ENCODE results near the gene MT3.
"Not testable (repeated sequence)": the region's sequence is repeated elsewhere in the genome, so short reads cannot be mapped to it uniquely, and the experiment has no call there.

MT3 gene

GRCh38 chr16:56580391-56581048 lies 8.8 kb upstream of the MT3 start:
- DNase-seq: no peak

- DNase-seq: not testable (repeated sequence)
Observed at GRCh38 chr16:56582911-56583310, 6.4 kb upstream of the MT3 start.

- no peak for DNase-seq
Observed at GRCh38 chr16:56583351-56584168, 5.8 kb upstream of the MT3 start.

GRCh38 chr16:56584276-56584675 lies 5.1 kb upstream of the MT3 start:
- DNase-seq: no peak

GRCh38 chr16:56588781-56589140 lies 567 bp upstream of the MT3 start:
- no peak for DNase-seq

- no peak for DNase-seq
Observed at GRCh38 chr16:56591377-56592060, 2.2 kb downstream of the MT3 start.

- no peak for DNase-seq
Observed at GRCh38 chr16:56593573-56594291, 4.4 kb downstream of the MT3 start.

- DNase-seq: no peak
Observed at GRCh38 chr16:56594292-56594619, 4.9 kb downstream of the MT3 start.

- peak; percentile 66 for DNase-seq
Observed at GRCh38 chr16:56600398-56600999, 11.2 kb downstream of the MT3 start.

- DNase-seq: no peak
Observed at GRCh38 chr16:56601325-56601724, 12.0 kb downstream of the MT3 start.

GRCh38 chr16:56603589-56603988 lies 14.3 kb downstream of the MT3 start:
- DNase-seq: peak; percentile 54

GRCh38 chr16:56604966-56605365 lies 15.6 kb downstream of the MT3 start:
- DNase-seq: no peak

- no peak for DNase-seq
Observed at GRCh38 chr16:56605475-56605874, 16.1 kb downstream of the MT3 start.

GRCh38 chr16:56606071-56606475 lies 16.7 kb downstream of the MT3 start:
- DNase-seq: peak; percentile 55

- peak; percentile 31 for DNase-seq
Observed at GRCh38 chr16:56606476-56607108, 17.3 kb downstream of the MT3 start.

- peak; percentile 94 for DNase-seq
Observed at GRCh38 chr16:56607109-56607618, 17.8 kb downstream of the MT3 start.

GRCh38 chr16:56607675-56608042 lies 18.3 kb downstream of the MT3 start:
- no peak for DNase-seq

- peak; percentile 96 for DNase-seq
Observed at GRCh38 chr16:56608043-56608875, 18.9 kb downstream of the MT3 start, which contains the start of gene MT2A. Gene MT2A, plus strand, starts transcription at chr16:56608584. Its CDS starts 72 bp downstream, at chr16:56608656.

- no peak for DNase-seq
Observed at GRCh38 chr16:56608876-56609462, 19.6 kb downstream of the MT3 start.

GRCh38 chr16:56609463-56609921 lies 20.2 kb downstream of the MT3 start:
- DNase-seq: peak; percentile 89
